Astrocyte of the hippocampus (primary cell): ENCODE measurements around the gene MAPKAPK2.
"Not testable (repeated sequence)": the region's sequence is repeated elsewhere in the genome, so short reads cannot be mapped to it uniquely, and the experiment has no call there.

Experiments
- DNase-seq: peaks from one replicate; pipeline ENCODE4 v3.0.0; 2011; ENCODE audit warnings: low read depth, low spot score

The MAPKAPK2 gene

DNA sequence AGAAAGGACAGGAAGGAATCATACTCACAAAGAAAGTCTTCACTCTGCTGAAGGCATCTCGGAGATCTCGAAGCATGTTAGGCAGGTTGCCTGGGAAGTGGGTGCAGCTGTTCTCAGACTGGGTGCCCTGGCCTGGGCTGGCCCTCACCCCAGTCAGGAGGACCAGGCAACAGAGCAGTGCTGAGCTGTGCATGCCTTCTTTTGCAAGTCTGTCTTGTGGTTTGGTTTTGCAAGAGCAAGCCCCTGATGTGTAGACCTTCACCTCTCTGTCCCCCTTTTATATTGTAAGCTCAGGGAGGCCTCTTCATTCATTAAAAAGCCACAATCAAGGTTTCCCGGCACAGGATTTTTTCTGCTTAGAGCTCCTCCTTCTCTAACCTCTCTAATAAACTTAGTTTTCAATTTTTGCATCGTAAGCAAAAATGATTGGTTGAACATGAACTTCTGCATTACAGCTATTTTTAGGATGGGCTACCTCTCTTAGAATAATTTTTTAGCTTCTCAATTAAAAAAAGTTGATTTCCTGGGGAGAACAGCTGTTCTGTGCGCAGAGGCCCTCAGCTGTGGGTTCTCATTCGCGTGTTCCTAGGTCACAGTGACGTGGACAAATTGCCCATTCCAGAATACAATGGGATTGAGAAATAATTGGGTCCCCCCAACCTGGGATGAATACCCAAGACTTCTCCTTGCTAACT lies 87.7 kb downstream of the MAPKAPK2 start, which contains the start of gene IL10:
Gene IL10 (minus strand): TSS at position 252 of the 695 bp plus-strand sequence. CDS start 59 bp downstream, at position 193.
- DNase-seq = no peak

DNA sequence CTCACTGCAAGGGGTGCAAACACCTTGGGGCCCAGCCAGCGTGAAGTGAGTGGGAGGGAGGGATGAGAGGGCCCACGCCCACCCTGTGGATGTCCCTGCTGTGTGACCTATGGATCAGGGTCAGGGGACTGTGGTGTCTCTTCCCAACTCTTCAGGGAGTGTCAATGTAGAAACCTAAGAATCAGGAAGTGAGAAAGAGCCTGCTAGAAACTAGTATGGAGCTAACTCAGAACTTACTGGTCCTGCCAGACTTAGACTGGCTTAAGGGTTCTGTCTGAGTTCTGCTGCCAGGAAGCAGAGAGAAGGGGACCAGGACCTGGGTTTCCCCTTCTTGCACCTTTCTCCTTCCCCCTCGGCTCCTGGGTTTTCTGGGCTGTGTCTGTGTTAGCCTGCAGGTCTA lies 89.4 kb downstream of the MAPKAPK2 start:
- DNase-seq = no peak

DNA sequence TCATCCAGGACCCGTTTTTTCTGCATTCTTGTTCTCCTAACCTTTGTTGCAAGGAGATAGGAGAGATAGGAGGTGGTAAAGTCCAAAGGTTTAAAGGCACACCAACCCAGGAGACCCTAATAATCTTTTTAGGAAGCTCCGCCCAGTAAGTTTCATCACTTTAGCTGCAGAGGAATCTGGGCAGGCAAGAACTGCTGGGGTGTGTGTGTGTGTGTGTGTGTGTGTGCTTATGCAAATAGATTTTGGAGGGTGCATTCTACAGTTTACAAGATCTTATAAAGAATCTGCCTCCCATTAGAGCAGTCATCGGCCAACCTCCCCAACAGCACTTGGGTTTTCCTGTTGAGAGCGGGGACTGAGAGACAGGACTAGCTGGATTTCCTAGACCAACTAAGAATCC lies 91.5 kb downstream of the MAPKAPK2 start:
- DNase-seq = no peak

DNA sequence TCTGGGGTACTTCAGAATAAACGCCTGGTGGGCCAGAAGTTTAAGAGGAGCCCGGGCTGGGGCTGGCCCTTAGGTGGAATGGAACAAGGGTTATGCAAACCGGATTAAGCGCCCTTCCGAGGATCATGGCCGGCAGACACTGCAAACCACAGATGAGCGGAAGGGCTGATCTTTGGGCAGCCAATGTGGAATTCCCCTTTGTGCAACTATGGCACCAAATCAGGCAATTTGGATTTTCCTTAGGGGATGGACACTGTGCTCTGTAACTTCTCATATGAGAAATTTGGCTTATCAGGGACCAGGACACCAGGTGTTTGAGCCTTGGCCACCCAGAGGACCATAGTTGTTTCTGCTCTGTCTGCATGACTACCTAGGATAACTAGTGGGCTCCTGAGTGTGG lies 93.3 kb downstream of the MAPKAPK2 start:
- no peak for DNase-seq

DNA sequence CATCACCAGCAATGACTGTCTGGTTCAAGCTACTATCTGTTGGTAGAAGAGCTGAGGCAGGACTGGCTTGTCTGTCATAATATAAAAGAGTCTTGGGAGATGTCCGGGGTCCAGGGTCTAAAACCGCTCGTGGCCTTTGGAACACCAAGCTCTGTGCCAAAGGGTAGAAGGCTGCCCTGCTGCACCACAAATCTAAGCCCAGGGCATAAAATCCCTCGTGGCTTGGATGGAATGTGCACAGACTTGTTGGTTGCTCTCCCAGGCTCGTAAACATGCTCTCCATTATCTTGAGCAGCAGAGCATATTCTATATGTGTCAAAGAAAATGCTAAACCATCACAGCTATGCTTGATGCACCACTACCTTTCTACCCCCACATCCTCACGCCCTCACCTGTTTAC lies 94.2 kb downstream of the MAPKAPK2 start:
- DNase-seq = not testable (repeated sequence)

DNA sequence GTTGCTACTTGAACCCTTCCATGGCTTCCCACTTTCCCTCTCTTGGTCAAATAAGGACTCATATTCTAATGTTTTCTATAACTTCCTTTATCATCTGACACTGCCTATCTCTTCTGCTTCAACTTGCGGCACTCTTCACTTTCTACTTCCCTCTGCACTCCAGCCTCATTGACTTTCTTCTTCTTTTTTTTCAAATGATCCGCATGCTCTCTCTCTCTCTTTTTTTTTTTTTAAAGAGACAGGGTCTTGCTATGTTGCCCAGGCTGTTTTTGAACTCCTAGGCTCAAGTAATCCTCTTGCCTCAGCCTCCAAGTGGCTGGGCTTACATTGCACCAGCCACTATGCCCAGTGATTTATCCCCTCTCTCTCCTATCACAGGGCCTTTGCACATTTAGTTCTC lies 94.9 kb downstream of the MAPKAPK2 start:
- DNase-seq = no peak

DNA sequence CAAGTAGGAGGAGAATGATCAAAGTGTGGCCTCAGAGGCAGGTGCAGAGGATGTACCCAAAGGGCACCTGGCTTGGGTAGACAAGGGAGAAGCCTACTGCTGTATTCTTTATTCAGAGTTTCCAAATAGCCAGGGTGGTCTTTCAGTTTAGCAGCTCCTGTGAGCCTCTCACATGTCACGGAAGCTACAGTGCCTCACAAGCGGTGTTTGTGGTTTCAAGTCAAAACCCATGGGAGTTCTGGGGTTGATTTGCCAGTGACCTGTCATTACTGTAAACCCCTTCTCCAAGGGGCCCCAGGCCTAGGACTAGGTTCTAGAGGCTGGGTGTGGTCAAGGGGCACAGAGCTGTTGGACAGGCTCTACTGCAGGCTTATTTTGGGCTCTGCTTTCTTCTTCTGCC lies 97.7 kb downstream of the MAPKAPK2 start:
- no peak for DNase-seq

DNA sequence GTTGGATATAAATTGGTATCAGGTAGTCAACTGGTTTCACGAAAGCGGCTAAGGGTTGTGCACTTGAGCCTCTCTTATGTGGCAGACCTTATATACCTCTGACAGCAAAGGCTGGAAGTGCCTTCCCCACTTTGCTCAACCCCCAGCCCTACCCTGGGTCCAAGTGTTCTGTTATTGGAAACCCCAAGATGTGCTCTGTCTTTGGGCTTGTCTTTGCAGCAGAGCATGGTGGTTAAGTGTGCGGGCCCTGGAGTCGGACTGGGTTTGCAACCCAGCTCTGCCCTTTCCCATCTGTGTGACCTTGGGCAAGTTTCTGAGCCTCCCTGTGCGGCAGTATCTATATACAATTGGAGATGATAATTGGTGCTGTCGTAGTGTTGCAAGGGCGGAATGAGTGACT lies 98.8 kb downstream of the MAPKAPK2 start:
- DNase-seq = no peak
